Transverse colon (tissue), 4 donors: ENCODE results near the gene XRRA1.

Source experiments
- EP300 ChIP-seq: sonication (generic); formaldehyde crosslinking; IDR thresholded peaks from one replicate; pipeline ENCODE4 v1.6.1; 2017; ENCODE audit warnings: antibody characterized with exemption, low read depth
- POLR2AphosphoS5 ChIP-seq, 3 donors: sonication (generic); formaldehyde crosslinking; IDR thresholded peaks; one replicate each; pipeline ENCODE4 v1.6.1; 2016; ENCODE audit warnings: antibody characterized with exemption in 3 of 3
- TF ChIP-seq, protein P1 (sequence below), 5 experiments: fragments of 200-600 bp in 3 of 5; fragments of 450-650 bp in 2 of 5; sonication (generic) in 3 of 5; IDR thresholded peaks; 1 replicate in 2 of 5; 2 replicates in 3 of 5; pipeline ENCODE4 v1.5.1; 2016 to 2017; ENCODE audit warnings: antibody characterized with exemption in 5 of 5, inconsistent platforms in 3 of 5, mild to moderate bottlenecking in 2 of 5, moderate library complexity in 1 of 5

GRCh38 chr11:74847895-74848294 lies 101.0 kb downstream of the XRRA1 start:
- TF ChIP-seq, protein P1, sequence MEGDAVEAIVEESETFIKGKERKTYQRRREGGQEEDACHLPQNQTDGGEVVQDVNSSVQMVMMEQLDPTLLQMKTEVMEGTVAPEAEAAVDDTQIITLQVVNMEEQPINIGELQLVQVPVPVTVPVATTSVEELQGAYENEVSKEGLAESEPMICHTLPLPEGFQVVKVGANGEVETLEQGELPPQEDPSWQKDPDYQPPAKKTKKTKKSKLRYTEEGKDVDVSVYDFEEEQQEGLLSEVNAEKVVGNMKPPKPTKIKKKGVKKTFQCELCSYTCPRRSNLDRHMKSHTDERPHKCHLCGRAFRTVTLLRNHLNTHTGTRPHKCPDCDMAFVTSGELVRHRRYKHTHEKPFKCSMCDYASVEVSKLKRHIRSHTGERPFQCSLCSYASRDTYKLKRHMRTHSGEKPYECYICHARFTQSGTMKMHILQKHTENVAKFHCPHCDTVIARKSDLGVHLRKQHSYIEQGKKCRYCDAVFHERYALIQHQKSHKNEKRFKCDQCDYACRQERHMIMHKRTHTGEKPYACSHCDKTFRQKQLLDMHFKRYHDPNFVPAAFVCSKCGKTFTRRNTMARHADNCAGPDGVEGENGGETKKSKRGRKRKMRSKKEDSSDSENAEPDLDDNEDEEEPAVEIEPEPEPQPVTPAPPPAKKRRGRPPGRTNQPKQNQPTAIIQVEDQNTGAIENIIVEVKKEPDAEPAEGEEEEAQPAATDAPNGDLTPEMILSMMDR (IDR thresholded peaks at IDR 0.05), result no peak
- no peak for TF ChIP-seq POLR2AphosphoS5 (IDR thresholded peaks at IDR 0.05)
- TF ChIP-seq EP300, result no peak
